ENCODE data around the gene DEF6. TPM values are rescaled to one million over a fixed set of nuclear protein-coding genes. Genes with fewer than 3 reads are reported as not detected.
A peak's percentile ranks its signal among the peaks of the same experiment; 100 is the strongest.
"Not testable (repeated sequence)": the region's sequence is repeated elsewhere in the genome, so short reads cannot be mapped to it uniquely, and the experiment has no call there.

DEF6 gene
- total RNA-seq, 4 donors from 2014 or later: 28.0 to 99.9 (median 35.5) TPM

DNA sequence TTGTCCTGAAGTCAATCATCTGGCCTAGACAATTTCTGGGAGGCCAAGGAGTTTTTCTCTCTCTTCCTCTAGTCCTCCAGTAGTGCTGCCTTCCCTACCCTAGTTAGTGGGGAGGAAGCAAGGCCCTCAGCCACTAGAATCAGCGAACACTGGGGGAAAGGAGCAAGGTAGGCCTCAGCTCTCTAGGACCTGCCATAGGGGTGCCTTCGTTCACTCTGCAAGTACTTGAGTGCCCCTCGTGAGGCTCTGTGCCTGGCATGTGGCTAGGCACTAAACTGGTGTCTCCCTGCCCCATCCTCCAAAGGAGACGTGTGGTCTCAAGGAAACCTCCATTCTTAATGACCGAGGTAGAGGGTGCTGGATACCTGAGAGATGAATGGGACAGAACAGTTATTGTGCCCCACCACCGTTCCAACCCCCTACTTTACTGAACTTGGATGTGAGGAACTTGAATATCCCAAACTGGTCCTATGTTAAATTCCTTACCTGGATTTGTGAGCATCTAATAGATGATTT, 1.1 kb downstream of the DEF6 start:
- WGBS: 71% methylated on average over 6 of the region's 6 CpGs
- TF ChIP-seq EP300 (IDR thresholded peaks at IDR 0.05) (no peak), POLR2AphosphoS5 (IDR thresholded peaks at IDR 0.05) (no peak), POLR2A (IDR thresholded peaks at IDR 0.05) (no peak)
- TF ChIP-seq, protein P1, sequence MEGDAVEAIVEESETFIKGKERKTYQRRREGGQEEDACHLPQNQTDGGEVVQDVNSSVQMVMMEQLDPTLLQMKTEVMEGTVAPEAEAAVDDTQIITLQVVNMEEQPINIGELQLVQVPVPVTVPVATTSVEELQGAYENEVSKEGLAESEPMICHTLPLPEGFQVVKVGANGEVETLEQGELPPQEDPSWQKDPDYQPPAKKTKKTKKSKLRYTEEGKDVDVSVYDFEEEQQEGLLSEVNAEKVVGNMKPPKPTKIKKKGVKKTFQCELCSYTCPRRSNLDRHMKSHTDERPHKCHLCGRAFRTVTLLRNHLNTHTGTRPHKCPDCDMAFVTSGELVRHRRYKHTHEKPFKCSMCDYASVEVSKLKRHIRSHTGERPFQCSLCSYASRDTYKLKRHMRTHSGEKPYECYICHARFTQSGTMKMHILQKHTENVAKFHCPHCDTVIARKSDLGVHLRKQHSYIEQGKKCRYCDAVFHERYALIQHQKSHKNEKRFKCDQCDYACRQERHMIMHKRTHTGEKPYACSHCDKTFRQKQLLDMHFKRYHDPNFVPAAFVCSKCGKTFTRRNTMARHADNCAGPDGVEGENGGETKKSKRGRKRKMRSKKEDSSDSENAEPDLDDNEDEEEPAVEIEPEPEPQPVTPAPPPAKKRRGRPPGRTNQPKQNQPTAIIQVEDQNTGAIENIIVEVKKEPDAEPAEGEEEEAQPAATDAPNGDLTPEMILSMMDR (IDR thresholded peaks at IDR 0.05): no peak
- peak overlapping the region; percentile 90 for H3K27ac ChIP-seq
- H3K9me3 ChIP-seq: no peaks in the 10 kb centered on the region
- DNase-seq (ENCODE audit: low spot score in 2 of 2): peak in 1 of 2 donors; percentile 38
- H3K27me3 ChIP-seq: no peaks in the 10 kb centered on the region
- peaks cover 62% of the 10 kb centered on the region for H3K4me1 ChIP-seq
- peaks cover 20% of the 10 kb centered on the region for H3K36me3 ChIP-seq
- peak overlapping the region; percentile 60 for H3K4me3 ChIP-seq

DNA sequence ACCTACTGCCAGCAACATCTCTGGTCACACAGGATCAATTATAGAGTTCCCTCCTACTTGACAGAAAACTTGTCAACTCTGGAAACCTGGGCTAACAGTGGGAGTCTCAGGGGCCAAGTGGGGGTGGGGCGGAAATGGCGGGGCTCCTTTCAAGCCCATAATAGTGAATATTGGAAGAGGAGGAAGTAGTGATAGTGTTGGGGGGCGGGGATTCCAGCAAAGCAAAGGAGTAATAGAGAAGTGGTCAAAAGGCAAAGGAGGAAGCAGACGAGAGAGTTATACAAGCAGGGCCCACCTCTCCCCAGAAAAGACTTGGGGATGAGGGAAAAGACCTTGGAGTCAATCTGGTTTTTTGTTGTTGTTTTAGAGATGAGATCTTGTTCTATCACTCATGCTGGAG, 2.1 kb downstream of the DEF6 start:
- TF ChIP-seq, protein P1 (IDR thresholded peaks at IDR 0.05): no peak
- no peak for TF ChIP-seq POLR2A (IDR thresholded peaks at IDR 0.05)
- TF ChIP-seq EP300 (IDR thresholded peaks at IDR 0.05): no peak
- no peak for TF ChIP-seq POLR2AphosphoS5 (IDR thresholded peaks at IDR 0.05)
- Histone ChIP-seq H3K9me3 (no peaks in the 10 kb centered on the region), H3K36me3 (peaks cover 14% of the 10 kb centered on the region), H3K4me1 (peaks cover 72% of the 10 kb centered on the region), H3K27me3 (no peaks in the 10 kb centered on the region), H3K4me3 (no peak overlapping the region), H3K27ac (peak overlapping the region; percentile 54)
- WGBS: 84% methylated on average over 4 of the region's 4 CpGs
- DNase-seq (ENCODE audit: low spot score in 2 of 2): peak in 1 of 2 donors; percentile 67

DNA sequence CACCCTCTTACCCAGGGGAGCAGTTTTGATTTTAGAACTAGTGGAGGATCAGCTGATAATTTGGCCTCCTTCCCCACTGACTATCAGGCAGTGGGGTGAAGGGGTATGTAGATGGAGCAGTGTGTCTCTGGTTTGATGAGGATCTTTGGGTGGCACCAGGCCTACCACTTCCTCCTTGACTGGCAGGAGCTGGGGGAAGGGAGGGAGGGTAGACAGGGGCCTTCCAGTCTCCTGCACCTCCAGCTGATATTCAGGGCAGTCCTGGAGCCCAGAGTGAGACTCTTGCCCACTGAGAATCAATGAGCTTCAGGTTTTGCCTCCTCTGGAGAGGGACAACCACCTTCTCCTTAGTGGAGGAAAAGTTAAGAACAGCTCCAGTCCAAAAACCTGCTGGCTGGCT, 3.2 kb downstream of the DEF6 start:
- TF ChIP-seq POLR2AphosphoS5 (IDR thresholded peaks at IDR 0.05): no peak
- H3K27me3 ChIP-seq: no peaks in the 10 kb centered on the region

DNA sequence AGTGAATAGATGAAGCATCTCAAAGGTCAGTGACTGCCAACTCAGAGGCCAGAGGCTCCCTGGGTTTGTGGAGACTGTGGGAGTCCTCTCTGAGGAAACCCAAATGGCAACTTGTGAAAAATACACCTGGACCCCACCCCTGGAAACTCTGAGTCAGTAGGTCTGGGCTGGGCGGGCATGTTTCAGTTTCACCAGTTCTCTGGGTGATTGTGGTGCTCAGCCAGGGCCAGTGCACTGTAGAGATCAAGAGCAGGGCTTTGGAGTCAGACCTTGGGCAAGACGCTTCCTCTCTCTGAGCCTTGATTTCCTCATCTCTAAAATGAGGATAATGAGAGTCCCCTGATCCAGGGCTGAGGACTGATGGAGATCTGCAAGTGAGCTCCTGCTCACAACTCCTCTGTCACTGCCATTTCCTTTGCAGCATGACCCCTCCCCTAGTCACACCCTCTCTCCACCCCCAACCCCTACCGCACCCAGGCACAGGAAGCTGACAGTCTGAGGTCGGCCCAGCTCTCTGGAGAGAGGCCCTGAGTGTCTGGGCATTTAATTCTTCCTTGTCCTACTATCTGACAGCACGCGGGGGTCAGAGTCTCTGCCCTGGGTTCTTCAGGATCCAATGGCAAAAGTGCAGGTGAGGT, 5.1 kb downstream of the DEF6 start:
- Histone ChIP-seq H3K4me1 (peaks cover 64% of the 10 kb centered on the region), H3K27ac (peak overlapping the region; percentile 65), H3K4me3 (peak overlapping the region; percentile 7), H3K27me3 (no peaks in the 10 kb centered on the region), H3K36me3 (no peaks in the 10 kb centered on the region), H3K9me3 (no peaks in the 10 kb centered on the region)
- DNase-seq (ENCODE audit: low spot score in 2 of 2): peak in 1 of 2 donors; percentile 74
- 28% methylated on average over 5 of the region's 6 CpGs for WGBS
- TF ChIP-seq, protein P1 (IDR thresholded peaks at IDR 0.05): no peak
- no peak for TF ChIP-seq POLR2AphosphoS5 (IDR thresholded peaks at IDR 0.05)
- TF ChIP-seq POLR2A (IDR thresholded peaks at IDR 0.05): no peak
- TF ChIP-seq EP300 (IDR thresholded peaks at IDR 0.05): no peak

More for the DNA sequence above, 3.2 kb downstream of the DEF6 start:
- no peaks in the 10 kb centered on the region for H3K9me3 ChIP-seq
- DNase-seq (ENCODE audit: low spot score in 2 of 2): peak in 1 of 2 donors; percentile 51
- peaks cover 73% of the 10 kb centered on the region for H3K4me1 ChIP-seq
- peak overlapping the region; percentile 54 for H3K27ac ChIP-seq
- H3K4me3 ChIP-seq: no peak overlapping the region
- peaks cover 4% of the 10 kb centered on the region for H3K36me3 ChIP-seq

DNA sequence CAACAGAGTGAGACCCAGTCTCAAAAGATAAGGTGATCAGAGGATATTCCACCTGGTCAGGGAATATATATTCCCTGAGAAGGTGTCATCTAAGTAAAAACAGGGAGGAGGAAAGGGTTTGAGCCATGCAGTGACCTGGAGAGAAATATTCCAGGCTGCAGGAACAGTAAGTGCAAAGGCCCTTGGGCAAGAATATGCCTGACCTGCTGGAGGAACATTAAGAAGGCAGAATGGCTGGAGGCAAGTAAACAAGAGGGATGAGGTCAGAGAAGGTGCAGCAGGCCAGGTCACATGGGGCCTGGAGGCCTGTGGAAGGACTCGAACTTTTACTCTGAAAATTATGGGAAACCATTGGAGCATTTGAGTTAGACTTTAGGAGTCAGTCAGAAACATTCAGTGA, 6.7 kb downstream of the DEF6 start:
- no peak overlapping the region for H3K27ac ChIP-seq
- WGBS: 55% methylated on average over 1 of the region's 1 CpG
- H3K4me3 ChIP-seq: no peak overlapping the region
- no peaks in the 10 kb centered on the region for H3K9me3 ChIP-seq
- DNase-seq (ENCODE audit: low spot score in 2 of 2): no peak
- H3K4me1 ChIP-seq: peaks cover 48% of the 10 kb centered on the region
- no peaks in the 10 kb centered on the region for H3K36me3 ChIP-seq
- H3K27me3 ChIP-seq: no peaks in the 10 kb centered on the region
- TF ChIP-seq POLR2A (IDR thresholded peaks at IDR 0.05): no peak
- TF ChIP-seq POLR2AphosphoS5 (IDR thresholded peaks at IDR 0.05): no peak

DNA sequence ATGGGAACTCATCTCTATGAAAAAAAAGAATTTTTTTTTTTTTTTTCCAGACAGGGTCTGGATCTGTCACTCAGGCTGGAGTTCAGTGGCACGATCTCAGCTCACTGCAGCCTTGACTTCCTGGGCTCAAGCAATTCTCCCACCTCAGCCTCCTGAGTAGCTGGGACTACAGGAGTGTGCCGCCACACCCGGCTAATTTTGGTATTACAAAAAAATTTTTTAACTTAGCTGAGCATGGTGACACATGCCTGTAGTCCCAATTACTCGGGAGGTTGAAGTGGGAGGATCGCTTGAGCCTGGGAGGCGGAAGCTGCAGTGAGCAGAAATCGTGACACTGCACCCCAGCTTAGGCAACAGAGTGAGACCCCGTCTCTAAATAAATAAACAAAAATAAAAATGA, 7.5 kb downstream of the DEF6 start:
- H3K27me3 ChIP-seq: no peaks in the 10 kb centered on the region
- 80% methylated on average over 8 of the region's 8 CpGs for WGBS

DNA sequence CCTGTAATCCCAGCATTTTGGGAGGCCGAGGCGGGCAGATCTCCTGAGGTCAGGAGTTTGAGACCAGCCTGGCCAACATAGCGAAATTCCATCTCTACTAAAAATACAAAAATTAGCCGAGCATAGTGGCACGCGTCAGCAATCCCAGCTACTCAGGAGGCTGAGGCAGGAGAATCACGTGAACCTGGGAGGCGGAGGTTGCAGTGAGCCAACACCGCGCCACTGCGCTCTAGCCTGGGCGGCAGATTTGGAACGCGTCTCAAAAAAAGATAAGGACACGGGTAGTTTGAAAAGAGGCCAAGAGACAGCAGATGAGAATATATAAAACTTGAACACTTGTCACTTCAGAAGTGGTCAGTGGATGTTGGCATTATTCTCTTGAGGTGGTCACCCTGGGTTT, 9.5 kb downstream of the DEF6 start:
- not testable (repeated sequence) for H3K4me3 ChIP-seq; H3K27ac ChIP-seq; H3K9me3 ChIP-seq; H3K36me3 ChIP-seq; H3K27me3 ChIP-seq; DNase-seq (ENCODE audit: low spot score in 2 of 2)
- H3K4me1 ChIP-seq: peaks cover 35% of the 10 kb centered on the region
- WGBS: 87% methylated on average over 15 of the region's 15 CpGs

More for the DNA sequence above, 7.5 kb downstream of the DEF6 start:
- Histone ChIP-seq H3K36me3 (no peaks in the 10 kb centered on the region), H3K9me3 (no peaks in the 10 kb centered on the region), H3K4me3 (no peak overlapping the region), H3K27ac (no peak overlapping the region), H3K4me1 (peaks cover 41% of the 10 kb centered on the region)
- no peak for TF ChIP-seq POLR2AphosphoS5 (IDR thresholded peaks at IDR 0.05)
- TF ChIP-seq EP300 (IDR thresholded peaks at IDR 0.05): no peak
- TF ChIP-seq, protein P1 (IDR thresholded peaks at IDR 0.05): no peak
- no peak for TF ChIP-seq POLR2A (IDR thresholded peaks at IDR 0.05)
- no peak for DNase-seq (ENCODE audit: low spot score in 2 of 2)

DNA sequence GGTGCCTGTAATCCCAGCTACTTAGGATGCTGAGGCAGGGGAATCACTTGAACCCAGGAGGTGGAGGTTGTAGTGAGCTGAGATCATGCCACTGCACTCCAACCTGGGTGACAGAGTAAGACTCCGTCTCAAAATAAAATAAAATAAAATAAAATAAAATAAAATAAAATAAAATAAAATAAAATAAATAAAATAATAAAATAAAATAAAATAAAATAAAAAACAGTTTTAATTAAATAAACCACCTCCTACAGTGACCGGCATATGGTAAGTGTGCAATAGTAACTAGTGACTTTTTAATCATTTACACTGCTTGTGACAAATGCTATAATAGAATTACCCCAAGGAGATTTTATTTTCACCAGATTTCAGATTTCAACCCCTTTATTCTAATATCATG, 10.9 kb downstream of the DEF6 start:
- WGBS: 95% methylated on average over 2 of the region's 2 CpGs
- H3K4me3 ChIP-seq; H3K27ac ChIP-seq; DNase-seq (ENCODE audit: low spot score in 2 of 2); H3K27me3 ChIP-seq; H3K9me3 ChIP-seq: not testable (repeated sequence)
- H3K36me3 ChIP-seq: peaks cover 11% of the 10 kb centered on the region
- peaks cover 24% of the 10 kb centered on the region for H3K4me1 ChIP-seq
